Measurements from ENCODE around the gene XBP1.

DNA sequence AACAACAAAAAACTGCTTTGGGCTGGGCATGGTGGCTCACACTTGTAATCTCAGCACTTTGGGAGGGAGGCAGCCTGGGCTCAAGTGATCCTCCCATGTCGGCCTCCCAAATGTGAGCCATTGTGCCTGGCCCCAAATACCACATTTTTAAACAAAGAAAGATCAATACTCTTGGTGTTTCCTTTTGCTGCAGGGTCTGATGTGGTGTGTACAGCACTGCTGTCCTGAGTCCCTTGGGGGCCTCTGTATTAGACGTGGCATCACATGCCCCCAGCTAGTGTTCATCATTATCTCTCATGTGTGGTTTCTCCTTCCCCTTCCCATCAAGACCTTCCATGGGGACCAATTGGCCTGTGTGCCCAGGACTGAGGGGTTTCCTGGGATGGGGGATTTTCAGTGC is 20.5 kb upstream of the XBP1 start:
- TF ChIP-seq, protein P1, sequence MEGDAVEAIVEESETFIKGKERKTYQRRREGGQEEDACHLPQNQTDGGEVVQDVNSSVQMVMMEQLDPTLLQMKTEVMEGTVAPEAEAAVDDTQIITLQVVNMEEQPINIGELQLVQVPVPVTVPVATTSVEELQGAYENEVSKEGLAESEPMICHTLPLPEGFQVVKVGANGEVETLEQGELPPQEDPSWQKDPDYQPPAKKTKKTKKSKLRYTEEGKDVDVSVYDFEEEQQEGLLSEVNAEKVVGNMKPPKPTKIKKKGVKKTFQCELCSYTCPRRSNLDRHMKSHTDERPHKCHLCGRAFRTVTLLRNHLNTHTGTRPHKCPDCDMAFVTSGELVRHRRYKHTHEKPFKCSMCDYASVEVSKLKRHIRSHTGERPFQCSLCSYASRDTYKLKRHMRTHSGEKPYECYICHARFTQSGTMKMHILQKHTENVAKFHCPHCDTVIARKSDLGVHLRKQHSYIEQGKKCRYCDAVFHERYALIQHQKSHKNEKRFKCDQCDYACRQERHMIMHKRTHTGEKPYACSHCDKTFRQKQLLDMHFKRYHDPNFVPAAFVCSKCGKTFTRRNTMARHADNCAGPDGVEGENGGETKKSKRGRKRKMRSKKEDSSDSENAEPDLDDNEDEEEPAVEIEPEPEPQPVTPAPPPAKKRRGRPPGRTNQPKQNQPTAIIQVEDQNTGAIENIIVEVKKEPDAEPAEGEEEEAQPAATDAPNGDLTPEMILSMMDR (conservative IDR thresholded peaks at IDR 0.05; ENCODE audit: low read length): no peak
- TF ChIP-seq EZH2phosphoT487 (IDR thresholded peaks at IDR 0.05; ENCODE audit: borderline replicate concordance, low read depth, low read length): no peak
